SJCRH30 (cell line): ENCODE results near the gene CAMK2D. TPM values are rescaled to one million over a fixed set of nuclear protein-coding genes. Genes with fewer than 3 reads are reported as not detected.
"Not testable (repeated sequence)": the region's sequence is repeated elsewhere in the genome, so short reads cannot be mapped to it uniquely, and the experiment has no call there.

Source experiments
- DNase-seq, 2 experiments: peaks; one replicate each; pipeline ENCODE4 v3.0.0-alpha.2; 2015 to 2020
- H3K27ac ChIP-seq: fragments of 250-450 bp; sonication (Bioruptor Pico); 2 replicates; pipeline ENCODE4 v1.5.1; 2020; ENCODE audit warnings: mild to moderate bottlenecking, moderate library complexity
- H3K27me3 ChIP-seq: fragments of 250-450 bp; sonication (Bioruptor Pico); 2 replicates; pipeline ENCODE4 v1.5.1; 2020; ENCODE audit warnings: mild to moderate bottlenecking, moderate library complexity
- H3K36me3 ChIP-seq: fragments of 250-450 bp; sonication (Bioruptor Pico); 2 replicates; pipeline ENCODE4 v1.5.1; 2020; ENCODE audit warnings: mild to moderate bottlenecking, moderate library complexity
- H3K4me1 ChIP-seq: fragments of 250-450 bp; sonication (Bioruptor Pico); 2 replicates; pipeline ENCODE4 v1.5.1; 2020; ENCODE audit warnings: mild to moderate bottlenecking, moderate library complexity
- H3K4me3 ChIP-seq: fragments of 250-450 bp; sonication (Bioruptor Pico); 2 replicates; pipeline ENCODE4 v1.5.1; 2020; ENCODE audit warnings: mild to moderate bottlenecking, moderate library complexity
- H3K9me3 ChIP-seq: fragments of 250-450 bp; sonication (Bioruptor Pico); replicated peaks from 2 replicates; pipeline ENCODE4 v1.5.1; 2020; ENCODE audit warnings: mild to moderate bottlenecking, moderate library complexity
- total RNA-seq: library from RNA; depleted of rRNA; stranded (reverse); fragments of >200 nt; shearing (Covaris generic); gene quantifications from 2 replicates; pipeline ENCODE4 v1.2.3, GENCODE V29; 2014

Gene CAMK2D
- total RNA-seq, 1 experiment from 2014 or later, result 36.4 TPM

GRCh38 chr4:113730467-113731216 is 30.9 kb downstream of the CAMK2D start:
- Histone ChIP-seq H3K4me3 (no peak overlapping the region), H3K27ac (no peak overlapping the region), H3K9me3 (no peaks in the 10 kb centered on the region), H3K36me3 (no peaks in the 10 kb centered on the region), H3K4me1 (peaks cover 4% of the 10 kb centered on the region; the same call in 1 of the 2 replicates), H3K27me3 (no peaks in the 10 kb centered on the region)
- DNase-seq, result no peak

GRCh38 chr4:113727802-113728201 is 33.7 kb downstream of the CAMK2D start:
- peaks cover 7% of the 10 kb centered on the region; the same call in 1 of the 2 replicates for H3K4me1 ChIP-seq
- no peaks in the 10 kb centered on the region for H3K36me3 ChIP-seq
- no peaks in the 10 kb centered on the region for H3K27me3 ChIP-seq
- DNase-seq, result no peak
- no peaks in the 10 kb centered on the region for H3K9me3 ChIP-seq
- no peak overlapping the region for H3K4me3 ChIP-seq
- H3K27ac ChIP-seq, result no peak overlapping the region

GRCh38 chr4:113725963-113726362 is 35.6 kb downstream of the CAMK2D start:
- no peak for DNase-seq
- Histone ChIP-seq H3K4me1 (peaks cover 7% of the 10 kb centered on the region; the same call in 1 of the 2 replicates), H3K27ac (no peak overlapping the region), H3K9me3 (no peaks in the 10 kb centered on the region), H3K36me3 (no peaks in the 10 kb centered on the region), H3K27me3 (no peaks in the 10 kb centered on the region), H3K4me3 (no peak overlapping the region)

- Histone ChIP-seq H3K27me3 (no peaks in the 10 kb centered on the region), H3K4me1 (no peaks in the 10 kb centered on the region), H3K4me3 (no peak overlapping the region), H3K36me3 (no peaks in the 10 kb centered on the region), H3K27ac (no peak overlapping the region), H3K9me3 (no peaks in the 10 kb centered on the region)
- no peak for DNase-seq
Observed at GRCh38 chr4:113718252-113718651, 43.3 kb downstream of the CAMK2D start.

- Histone ChIP-seq H3K4me1 (peaks cover 6% of the 10 kb centered on the region; the same call in 1 of the 2 replicates), H3K9me3 (no peaks in the 10 kb centered on the region), H3K27ac (no peak overlapping the region), H3K27me3 (no peaks in the 10 kb centered on the region), H3K4me3 (no peak overlapping the region), H3K36me3 (no peaks in the 10 kb centered on the region)
- DNase-seq, result no peak
Observed at GRCh38 chr4:113711883-113712662, 49.5 kb downstream of the CAMK2D start.

- peaks cover 6% of the 10 kb centered on the region; the same call in 1 of the 2 replicates for H3K4me1 ChIP-seq
- DNase-seq, result peak in 1 of 2 experiments; percentile 30
- no peaks in the 10 kb centered on the region for H3K27me3 ChIP-seq
- H3K4me3 ChIP-seq, result no peak overlapping the region
- no peaks in the 10 kb centered on the region for H3K9me3 ChIP-seq
- no peaks in the 10 kb centered on the region for H3K36me3 ChIP-seq
- no peak overlapping the region for H3K27ac ChIP-seq
Observed at GRCh38 chr4:113708250-113708649, 53.3 kb downstream of the CAMK2D start.

GRCh38 chr4:113707048-113707447 is 54.5 kb downstream of the CAMK2D start:
- no peak overlapping the region for H3K4me3 ChIP-seq
- H3K36me3 ChIP-seq, result no peaks in the 10 kb centered on the region
- peaks cover 6% of the 10 kb centered on the region; the same call in 1 of the 2 replicates for H3K4me1 ChIP-seq
- H3K27me3 ChIP-seq, result no peaks in the 10 kb centered on the region
- no peaks in the 10 kb centered on the region for H3K9me3 ChIP-seq
- DNase-seq, result no peak
- no peak overlapping the region for H3K27ac ChIP-seq

GRCh38 chr4:113705097-113705496 is 56.4 kb downstream of the CAMK2D start:
- H3K4me1 ChIP-seq, DNase-seq, H3K9me3 ChIP-seq, H3K27me3 ChIP-seq, H3K4me3 ChIP-seq, H3K27ac ChIP-seq, H3K36me3 ChIP-seq: not testable (repeated sequence)

- not testable (repeated sequence) for H3K4me1 ChIP-seq, H3K27ac ChIP-seq, H3K4me3 ChIP-seq, H3K27me3 ChIP-seq, H3K36me3 ChIP-seq, DNase-seq, H3K9me3 ChIP-seq
Observed at GRCh38 chr4:113702596-113702995, 58.9 kb downstream of the CAMK2D start.

GRCh38 chr4:113701169-113701568 is 60.4 kb downstream of the CAMK2D start:
- Histone ChIP-seq H3K27ac (no peak overlapping the region), H3K9me3 (no peaks in the 10 kb centered on the region), H3K4me3 (no peak overlapping the region), H3K4me1 (peaks cover 8% of the 10 kb centered on the region), H3K27me3 (no peaks in the 10 kb centered on the region), H3K36me3 (no peaks in the 10 kb centered on the region)
- DNase-seq, result no peak

GRCh38 chr4:113700602-113701150 is 60.9 kb downstream of the CAMK2D start:
- no peak overlapping the region for H3K27ac ChIP-seq
- DNase-seq, result peak; percentile 36 to 63
- no peaks in the 10 kb centered on the region for H3K9me3 ChIP-seq
- no peak overlapping the region for H3K4me3 ChIP-seq
- peaks cover 8% of the 10 kb centered on the region for H3K4me1 ChIP-seq
- no peaks in the 10 kb centered on the region for H3K27me3 ChIP-seq
- no peaks in the 10 kb centered on the region for H3K36me3 ChIP-seq

- no peak for DNase-seq
- Histone ChIP-seq H3K9me3 (no peaks in the 10 kb centered on the region), H3K27me3 (no peaks in the 10 kb centered on the region), H3K27ac (no peak overlapping the region), H3K4me1 (peaks cover 8% of the 10 kb centered on the region), H3K4me3 (no peak overlapping the region), H3K36me3 (no peaks in the 10 kb centered on the region)
Observed at GRCh38 chr4:113699772-113700171, 61.8 kb downstream of the CAMK2D start.

GRCh38 chr4:113697429-113697828 is 64.1 kb downstream of the CAMK2D start:
- Histone ChIP-seq H3K4me3 (no peak overlapping the region), H3K27me3 (no peaks in the 10 kb centered on the region), H3K9me3 (no peaks in the 10 kb centered on the region), H3K4me1 (peaks cover 8% of the 10 kb centered on the region), H3K27ac (no peak overlapping the region), H3K36me3 (no peaks in the 10 kb centered on the region)
- DNase-seq, result no peak

GRCh38 chr4:113695328-113696169 is 66.0 kb downstream of the CAMK2D start:
- no peaks in the 10 kb centered on the region for H3K36me3 ChIP-seq
- H3K9me3 ChIP-seq, result no peaks in the 10 kb centered on the region
- no peak overlapping the region for H3K27ac ChIP-seq
- no peak overlapping the region for H3K4me3 ChIP-seq
- H3K4me1 ChIP-seq, result peaks cover 4% of the 10 kb centered on the region
- H3K27me3 ChIP-seq, result no peaks in the 10 kb centered on the region
- DNase-seq, result no peak
